D721Med (cell line): ENCODE data around the gene GNAO1.

Source experiments
- DNase-seq: peaks from one replicate; pipeline ENCODE4 v3.0.0; 2011; ENCODE audit warnings: low spot score; ENCODE audit not compliant: insufficient read length
- FAIRE-seq: peaks from 2 replicates; lab custom pipeline; 2011; peaks lifted over from hg19 to GRCh38; lab: Jason Lieb, UNC
- CTCF ChIP-seq: IDR thresholded peaks from 2 replicates; pipeline ENCODE4 v1.5.1; 2012; ENCODE audit warnings: mild to moderate bottlenecking, control low read depth; ENCODE audit not compliant: insufficient read depth; ENCODE audit errors: missing control alignments

GNAO1 gene

DNA sequence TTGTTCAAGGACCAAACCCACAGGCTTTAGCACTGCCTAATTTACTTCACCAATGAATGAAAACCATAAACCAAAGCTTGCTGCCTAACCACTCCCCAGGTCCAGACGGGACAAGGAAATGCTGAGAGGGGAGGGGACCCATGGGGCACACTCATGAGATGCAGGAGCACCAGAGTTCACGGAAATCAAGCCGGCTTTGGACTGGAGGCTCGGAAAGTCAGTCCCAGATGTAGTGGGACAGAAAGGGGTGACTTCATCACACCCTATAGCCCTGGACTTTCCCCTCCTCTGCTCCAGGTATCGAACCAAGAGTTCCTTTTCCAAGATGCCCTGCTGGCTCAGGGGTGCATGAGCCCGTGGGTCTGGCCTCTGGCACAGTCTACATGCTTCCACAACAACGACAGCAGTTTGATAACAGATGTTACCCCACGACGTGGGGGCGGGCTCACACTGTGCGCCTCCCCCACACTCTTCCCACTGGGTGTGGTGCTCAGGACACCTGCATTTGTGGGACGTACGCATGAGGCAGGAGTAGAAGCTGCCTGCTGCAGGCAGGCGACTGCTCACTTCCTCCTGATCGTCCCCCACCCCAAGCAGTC, 170.9 kb downstream of the GNAO1 start:
- no peak for TF ChIP-seq CTCF
- no peak for FAIRE-seq

DNA sequence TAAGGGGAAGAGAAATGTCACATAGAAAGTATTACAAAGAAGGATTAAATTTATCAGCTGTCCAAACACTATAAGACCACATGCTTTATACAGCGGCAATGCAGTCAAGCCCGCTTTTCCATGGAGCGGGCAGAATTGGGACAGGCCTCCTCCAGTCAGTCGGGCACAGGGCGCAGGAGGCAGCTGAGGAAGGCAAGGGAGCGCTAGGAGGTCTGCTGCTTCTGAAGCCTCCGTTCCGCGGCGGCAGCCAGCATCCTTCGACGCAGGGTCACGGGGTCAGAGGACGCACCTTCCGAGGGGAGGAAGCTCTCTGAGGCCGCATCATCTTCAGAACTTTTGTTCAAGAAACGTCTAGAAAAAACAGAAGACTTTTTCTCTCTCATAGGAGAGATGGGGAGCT, 171.4 kb downstream of the GNAO1 start:
- DNase-seq (no peak), FAIRE-seq (no peak)
- TF ChIP-seq CTCF, result no peak

More for the DNA sequence above, 170.9 kb downstream of the GNAO1 start:
- no peak for DNase-seq

- TF ChIP-seq CTCF, result no peak
- no peak for FAIRE-seq
- DNase-seq, result no peak
Measured at GRCh38 chr16:56363181-56363716, 172.0 kb downstream of the GNAO1 start.

- no peak for TF ChIP-seq CTCF
- DNase-seq (no peak), FAIRE-seq (no peak)
Measured at GRCh38 chr16:56363781-56364565, 172.7 kb downstream of the GNAO1 start.

GRCh38 chr16:56364865-56365264, 173.6 kb downstream of the GNAO1 start:
- DNase-seq (no peak), FAIRE-seq (no peak)
- TF ChIP-seq CTCF, result no peak

GRCh38 chr16:56365552-56365951, 174.3 kb downstream of the GNAO1 start:
- no peak for TF ChIP-seq CTCF
- FAIRE-seq, result no peak

DNA sequence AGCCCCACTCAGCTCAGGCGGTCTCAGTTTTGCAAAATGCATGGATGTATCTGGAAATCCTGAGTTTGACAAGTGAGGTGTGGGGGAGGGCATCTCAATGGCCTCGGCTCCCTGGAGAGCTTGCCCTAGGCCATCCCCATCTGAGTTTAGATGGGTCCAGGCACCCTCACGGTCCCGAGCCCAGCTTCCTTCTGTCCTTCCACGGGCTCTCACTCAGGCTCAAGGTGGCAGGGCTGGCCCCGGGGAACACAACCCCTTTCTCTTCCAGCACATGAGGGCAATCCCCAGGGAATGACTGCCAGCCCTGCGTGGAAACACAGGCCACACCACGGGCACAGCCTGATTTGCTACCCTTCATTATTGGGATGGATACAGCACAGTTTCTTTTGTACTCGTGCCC, 175.7 kb downstream of the GNAO1 start:
- FAIRE-seq, result no peak
- DNase-seq, result no peak
- no peak for TF ChIP-seq CTCF

More at GRCh38 chr16:56365552-56365951, 174.3 kb downstream of the GNAO1 start:
- no peak for DNase-seq
